ENCODE data around the gene EIF2S2. TPM values are rescaled to one million over a fixed set of nuclear protein-coding genes. Genes with fewer than 3 reads are reported as not detected.
A peak's percentile ranks its signal among the peaks of the same experiment; 100 is the strongest.
"Not testable (repeated sequence)": the region's sequence is repeated elsewhere in the genome, so short reads cannot be mapped to it uniquely, and the experiment has no call there.

The EIF2S2 gene
- total RNA-seq = 39.0 TPM
- long read RNA-seq, transcript EIF2S2-201 (9 exons, 2,656 nt) = major isoform, 228 of 251 reads
- long read RNA-seq, partial matches to known transcripts = 4 of 251 reads
- long read RNA-seq, other reads (novel, unspliced or antisense) = 19 of 251 reads

- intact Hi-C loops (cut with DNase I) = no loop called here
- ATAC-seq (ENCODE audit: poor library complexity) = peak; percentile 97
- DNase-seq = peak; percentile 98
These were observed at the start of gene EIF2S2 for GRCh38 chr20:34111702-34112599. Gene EIF2S2 (minus strand): TSS chr20:34112243. CDS start chr20:34112110, 133 bp downstream.

- ATAC-seq (ENCODE audit: poor library complexity); DNase-seq; intact Hi-C loops (cut with DNase I): not testable (repeated sequence)
These were observed 45.7 kb upstream of the EIF2S2 start for GRCh38 chr20:34157697-34158096.

- intact Hi-C loops (cut with DNase I) = no loop called here
- ATAC-seq (ENCODE audit: poor library complexity) (no peak), DNase-seq (no peak)
These were observed 43.8 kb upstream of the EIF2S2 start for GRCh38 chr20:34155836-34156235.

GRCh38 chr20:34153169-34153568 lies 41.1 kb upstream of the EIF2S2 start:
- intact Hi-C loops (cut with DNase I); DNase-seq; ATAC-seq (ENCODE audit: poor library complexity): not testable (repeated sequence)

- intact Hi-C loops (cut with DNase I); DNase-seq; ATAC-seq (ENCODE audit: poor library complexity): not testable (repeated sequence)
These were observed 40.0 kb upstream of the EIF2S2 start for GRCh38 chr20:34152073-34152472.

- ATAC-seq (ENCODE audit: poor library complexity) = no peak
- no peak for DNase-seq
- intact Hi-C loops (cut with DNase I) = no loop called here
These were observed 38.4 kb upstream of the EIF2S2 start for GRCh38 chr20:34150306-34151000.

- DNase-seq (no peak), ATAC-seq (ENCODE audit: poor library complexity) (no peak)
- intact Hi-C loops (cut with DNase I) = no loop called here
These were observed 33.3 kb upstream of the EIF2S2 start for GRCh38 chr20:34145280-34145819.

- no peak for ATAC-seq (ENCODE audit: poor library complexity)
- DNase-seq = no peak
- intact Hi-C loops (cut with DNase I) = no loop called here
These were observed 31.9 kb upstream of the EIF2S2 start for GRCh38 chr20:34143951-34144350.

GRCh38 chr20:34142121-34142520 lies 30.1 kb upstream of the EIF2S2 start:
- ATAC-seq (ENCODE audit: poor library complexity) = no peak

GRCh38 chr20:34141293-34141692 lies 29.2 kb upstream of the EIF2S2 start:
- DNase-seq (no peak), ATAC-seq (ENCODE audit: poor library complexity) (no peak)
- intact Hi-C loops (cut with DNase I) = no loop called here

More at GRCh38 chr20:34142121-34142520, 30.1 kb upstream of the EIF2S2 start:
- intact Hi-C loops (cut with DNase I) = no loop called here
- no peak for DNase-seq

- ATAC-seq (ENCODE audit: poor library complexity); intact Hi-C loops (cut with DNase I); DNase-seq: not testable (repeated sequence)
These were observed 23.7 kb upstream of the EIF2S2 start for GRCh38 chr20:34135525-34136275.

GRCh38 chr20:34133365-34133860 lies 21.4 kb upstream of the EIF2S2 start:
- ATAC-seq (ENCODE audit: poor library complexity); intact Hi-C loops (cut with DNase I); DNase-seq: not testable (repeated sequence)

GRCh38 chr20:34132943-34133342 lies 20.9 kb upstream of the EIF2S2 start:
- ATAC-seq (ENCODE audit: poor library complexity); intact Hi-C loops (cut with DNase I); DNase-seq: not testable (repeated sequence)

GRCh38 chr20:34132491-34132890 lies 20.4 kb upstream of the EIF2S2 start:
- ATAC-seq (ENCODE audit: poor library complexity); intact Hi-C loops (cut with DNase I); DNase-seq: not testable (repeated sequence)

- ATAC-seq (ENCODE audit: poor library complexity) = no peak
- intact Hi-C loops (cut with DNase I) = no loop called here
- DNase-seq = no peak
These were observed 19.4 kb upstream of the EIF2S2 start for GRCh38 chr20:34131491-34131890.

- intact Hi-C loops (cut with DNase I) = loop anchor here (10.0 kb wide), 2 partner anchors 55 to 195 kb away; no protein-coding TSS in a partner anchor
- DNase-seq (peak; percentile 64), ATAC-seq (ENCODE audit: poor library complexity) (peak; percentile 91)
These were observed 17.6 kb upstream of the EIF2S2 start for GRCh38 chr20:34129518-34130162.

- ATAC-seq (ENCODE audit: poor library complexity) (no peak), DNase-seq (no peak)
- intact Hi-C loops (cut with DNase I) = loop anchor here (10.0 kb wide), 2 partner anchors 53 to 193 kb away; no protein-coding TSS in a partner anchor
These were observed 15.7 kb upstream of the EIF2S2 start for GRCh38 chr20:34127792-34128191.

Data from Right ventricle myocardium superior (tissue), 1 donor.